Sigmoid colon (tissue), 7 donors: ENCODE measurements around the gene MTNR1B. TPM values are rescaled to one million over a fixed set of nuclear protein-coding genes. Genes with fewer than 3 reads are reported as not detected.

ENCODE experiments used
- DNase-seq: peaks from one replicate; pipeline ENCODE4 v3.0.0-alpha.2; 2019
- H3K27ac ChIP-seq, 4 donors: fragments of 200-600 bp; sonication (generic); one replicate each; pipeline ENCODE4 v1.5.1; 2016 to 2019; ENCODE audit warnings: mild to moderate bottlenecking in 1 of 4
- H3K27me3 ChIP-seq, 3 donors: fragments of 200-600 bp; sonication (generic); one replicate each; pipeline ENCODE4 v1.5.1; 2019; ENCODE audit warnings: mild to moderate bottlenecking in 1 of 3
- H3K36me3 ChIP-seq, 4 donors: fragments of 200-600 bp; sonication (generic); one replicate each; pipeline ENCODE4 v1.5.1; 2016 to 2019
- H3K4me1 ChIP-seq, 4 donors: fragments of 200-600 bp; sonication (generic); one replicate each; pipeline ENCODE4 v1.5.1; 2017 to 2019
- H3K4me3 ChIP-seq, 4 donors: fragments of 200-600 bp; sonication (generic); one replicate each; pipeline ENCODE4 v1.5.1; 2017 to 2019; ENCODE audit warnings: mild to moderate bottlenecking in 2 of 4, moderate library complexity in 1 of 4
- H3K9me3 ChIP-seq, 4 donors: fragments of 200-600 bp in 3 of 4; sonication (generic) in 3 of 4; one replicate each; pipeline versions ENCODE4 v1.5.1 to v1.6.1; 2013 to 2019
- CTCF ChIP-seq, 4 experiments: fragments of 450-650 bp in 3 of 4; fragments of 200-600 bp in 1 of 4; IDR thresholded peaks; one replicate each; pipeline ENCODE4 v1.5.1; 2016 to 2019; ENCODE audit warnings: antibody characterized with exemption in 4 of 4, mild to moderate bottlenecking in 3 of 4, moderate library complexity in 2 of 4
- EP300 ChIP-seq, 4 donors: sonication (generic); formaldehyde crosslinking; IDR thresholded peaks; one replicate each; pipeline ENCODE4 v1.6.1; 2017; ENCODE audit warnings: antibody characterized with exemption in 4 of 4
- POLR2A ChIP-seq, 2 donors: fragments of 450-650 bp; IDR thresholded peaks; one replicate each; pipeline ENCODE4 v1.6.1; 2016; ENCODE audit warnings: antibody characterized with exemption in 2 of 2, mild to moderate bottlenecking in 2 of 2, moderate library complexity in 2 of 2
- POLR2AphosphoS5 ChIP-seq, 4 donors: sonication (generic); formaldehyde crosslinking; IDR thresholded peaks; one replicate each; pipeline ENCODE4 v1.6.1; 2017; ENCODE audit warnings: antibody characterized with exemption in 4 of 4
- WGBS, 2 donors: extraction: QIAGEN DNeasy Blood & Tissue Kit; methylation state at CpG; one replicate each; pipeline ENCODE4 v1.1.7; 2013; 5-methylcytosine and 5-hydroxymethylcytosine counted together
- intact Hi-C: fragments of 100-400 bp; cut with DNase I; formaldehyde crosslinking; loops from one replicate; pipeline ENCODE4 v1.15.1; 2023
- polyA plus RNA-seq, 3 donors: library from polyadenylated mRNA; stranded (reverse); fragments of 200-250 nt; gene quantifications; one replicate each; pipeline ENCODE4 v1.2.3, GENCODE V29; 2013
- total RNA-seq, 4 donors: library from RNA; depleted of rRNA; stranded (reverse); fragments of >200 nt; gene quantifications; one replicate each; pipeline ENCODE4 v1.1.0, GENCODE V29; 2016
- donor health status: healthy with polysubstance abuse.
- donor health status: Bipolar disorder and iron deficiency.
- donor health status: healthy.

The MTNR1B gene
- total and polyA plus RNA-seq, 7 donors: not detected

- H3K36me3 ChIP-seq: no peaks in the 10 kb centered on the region
- no peaks in the 10 kb centered on the region for H3K4me1 ChIP-seq
- H3K4me3 ChIP-seq: no peak overlapping the region
- TF ChIP-seq EP300 (IDR thresholded peaks at IDR 0.05) (no peak), POLR2AphosphoS5 (IDR thresholded peaks at IDR 0.05) (no peak), CTCF (IDR thresholded peaks at IDR 0.05) (no peak), POLR2A (IDR thresholded peaks at IDR 0.05) (no peak)
- DNase-seq: no peak
- intact Hi-C loops: no loop called here
- 84 to 96% methylated on average over 2 of the region's 2 CpGs for WGBS, 2 donors
- no peaks in the 10 kb centered on the region for H3K9me3 ChIP-seq
- H3K27me3 ChIP-seq: peaks cover 5 to 27% (median 13%) of the 10 kb centered on the region in 3 donors
- no peak overlapping the region for H3K27ac ChIP-seq
Observed at GRCh38 chr11:92967867-92968266, 1.6 kb upstream of the MTNR1B start.

GRCh38 chr11:92969293-92969633 lies 188 bp upstream of the MTNR1B start:
- TF ChIP-seq POLR2A (IDR thresholded peaks at IDR 0.05) (no peak), CTCF (IDR thresholded peaks at IDR 0.05) (no peak), POLR2AphosphoS5 (IDR thresholded peaks at IDR 0.05) (no peak), EP300 (IDR thresholded peaks at IDR 0.05) (no peak)
- H3K9me3 ChIP-seq: no peaks in the 10 kb centered on the region
- no peaks in the 10 kb centered on the region for H3K36me3 ChIP-seq
- H3K27ac ChIP-seq: no peak overlapping the region
- 13 to 24% methylated on average over 16 of the region's 16 CpGs for WGBS, 2 donors
- no peak for DNase-seq
- intact Hi-C loops: no loop called here
- H3K27me3 ChIP-seq: peaks cover 5 to 27% (median 13%) of the 10 kb centered on the region in 3 donors
- H3K4me1 ChIP-seq: no peaks in the 10 kb centered on the region
- no peak overlapping the region for H3K4me3 ChIP-seq

GRCh38 chr11:92972248-92972647 lies 2.8 kb downstream of the MTNR1B start:
- Histone ChIP-seq H3K4me3 (no peak overlapping the region), H3K27me3 (peaks cover 5 to 27% (median 13%) of the 10 kb centered on the region in 3 donors), H3K27ac (no peak overlapping the region), H3K9me3 (no peaks in the 10 kb centered on the region), H3K36me3 (no peaks in the 10 kb centered on the region), H3K4me1 (no peaks in the 10 kb centered on the region)
- intact Hi-C loops: no loop called here
- DNase-seq: no peak
- no peak for TF ChIP-seq EP300 (IDR thresholded peaks at IDR 0.05)
- TF ChIP-seq POLR2AphosphoS5 (IDR thresholded peaks at IDR 0.05): no peak
- no peak for TF ChIP-seq CTCF (IDR thresholded peaks at IDR 0.05)
- no peak for TF ChIP-seq POLR2A (IDR thresholded peaks at IDR 0.05)
- WGBS, 2 donors: 89 to 90% methylated on average over 2 of the region's 2 CpGs

GRCh38 chr11:92975285-92975684 lies 5.8 kb downstream of the MTNR1B start:
- intact Hi-C loops: no loop called here
- 85 to 88% methylated on average over 3 of the region's 3 CpGs for WGBS, 2 donors
- Histone ChIP-seq H3K4me1 (peaks cover 0 to 8% (median 0%) of the 10 kb centered on the region in 4 donors), H3K9me3 (no peaks in the 10 kb centered on the region), H3K36me3 (no peaks in the 10 kb centered on the region), H3K4me3 (no peak overlapping the region), H3K27ac (no peak overlapping the region), H3K27me3 (peaks cover 0 to 8% (median 0%) of the 10 kb centered on the region in 3 donors)
- TF ChIP-seq POLR2AphosphoS5 (IDR thresholded peaks at IDR 0.05) (no peak), CTCF (IDR thresholded peaks at IDR 0.05) (no peak), EP300 (IDR thresholded peaks at IDR 0.05) (no peak), POLR2A (IDR thresholded peaks at IDR 0.05) (no peak)
- no peak for DNase-seq

- DNase-seq: no peak
- intact Hi-C loops: no loop called here
- Histone ChIP-seq H3K4me3 (no peak overlapping the region), H3K27me3 (no peaks in the 10 kb centered on the region), H3K4me1 (peaks cover 0 to 8% (median 0%) of the 10 kb centered on the region in 4 donors), H3K27ac (no peak overlapping the region), H3K9me3 (no peaks in the 10 kb centered on the region), H3K36me3 (no peaks in the 10 kb centered on the region)
- TF ChIP-seq EP300 (IDR thresholded peaks at IDR 0.05) (no peak), POLR2AphosphoS5 (IDR thresholded peaks at IDR 0.05) (no peak), POLR2A (IDR thresholded peaks at IDR 0.05) (no peak), CTCF (IDR thresholded peaks at IDR 0.05) (no peak)
Observed at GRCh38 chr11:92976681-92977080, 7.2 kb downstream of the MTNR1B start.
